Measurements from ENCODE around the gene KCNQ5. TPM values are rescaled to one million over a fixed set of nuclear protein-coding genes. Genes with fewer than 3 reads are reported as not detected.

Gene KCNQ5
- total and polyA plus RNA-seq, 10 of the 15 experiments (the other 5 are each of a cell fraction or from before 2014, with no cell fraction given): 0.60 to 16.2 (median 3.2) TPM

DNA sequence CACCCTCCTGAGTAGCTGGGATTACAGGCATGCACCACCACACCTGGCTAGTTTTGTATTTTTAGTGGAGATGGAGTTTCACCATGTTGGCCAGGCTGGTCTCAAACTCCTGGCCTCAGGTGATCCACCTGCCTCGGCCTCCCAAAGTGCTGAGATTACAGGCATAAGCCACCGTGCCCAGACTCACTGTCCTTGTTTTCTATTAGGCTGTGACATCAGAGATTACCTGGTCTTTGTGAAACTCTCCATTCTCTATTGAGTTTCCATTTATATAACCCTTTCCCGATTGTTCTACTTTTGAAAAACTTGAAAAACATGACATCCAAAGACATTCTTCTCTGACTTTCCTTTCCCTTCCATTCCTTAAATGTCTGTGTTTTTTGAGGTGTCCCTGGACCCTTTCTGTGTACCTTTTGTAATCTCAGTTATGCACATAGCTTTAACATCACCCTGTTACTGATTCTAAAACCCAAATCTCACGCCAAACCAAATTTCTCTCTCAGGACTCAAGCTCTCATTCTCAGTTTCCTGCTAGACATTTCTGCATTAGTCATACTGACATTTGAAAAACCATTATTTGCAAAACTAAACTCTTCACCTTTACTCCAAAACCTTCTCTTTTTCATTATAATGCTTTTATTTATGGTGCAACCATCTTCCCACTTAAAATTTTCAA is 466.4 kb downstream of the KCNQ5 start:
- intact Hi-C loops (cut with micrococcal nuclease; ENCODE audit: unreplicated experiment): no loop called here
- H3K4me3 ChIP-seq: no peak overlapping the region
- ChIA-PET RAD21 (ENCODE audit: unreplicated experiment) (interaction anchor here (0.9 kb wide), 1 partner anchor 349 kb away, joined by 3 read pairs; no protein-coding TSS in a partner anchor), SMC1A (ENCODE audit: uncharacterized antibody, unreplicated experiment) (interaction anchor here (0.9 to 1.6 kb wide), 3 partner anchors 9 to 449 kb away, joined by 3 to 6 read pairs (median 3); no protein-coding TSS in a partner anchor), CTCF (interaction anchor here (0.6 kb wide), 1 partner anchor 446 kb away, joined by 3 read pairs; no protein-coding TSS in a partner anchor), POLR2A (no interaction called here)
- H3K27ac ChIP-seq (ENCODE audit: control insufficient read depth, insufficient read depth): no peak overlapping the region; the same call in 1 of the 2 replicates
- no peaks in the 10 kb centered on the region for H3K27me3 ChIP-seq (replicated peaks in 1 of 2; ENCODE audit: control insufficient read depth in 2 of 2, insufficient read depth in 2 of 2, low read length in 1 of 2)
- no peaks in the 10 kb centered on the region for H4K20me1 ChIP-seq (ENCODE audit: control insufficient read depth, insufficient read depth)
- H3K79me2 ChIP-seq (ENCODE audit: control insufficient read depth, insufficient read depth, low read length): no peaks in the 10 kb centered on the region
- no peak overlapping the region for H3K9ac ChIP-seq (ENCODE audit: control insufficient read depth, insufficient read depth, low read length)
- H3K4me2 ChIP-seq (ENCODE audit: control insufficient read depth, insufficient read depth): peak overlapping the region; percentile 47
- in situ Hi-C loops (cut with MboI): no loop called here
- FAIRE-seq (peak; percentile 82), DNase-seq (ENCODE audit: low read depth, low spot score) (peak; percentile 45), ATAC-seq (peak; percentile 83)
- H3K36me3 ChIP-seq (ENCODE audit: control insufficient read depth in 2 of 2, insufficient read depth in 2 of 2, low read length in 1 of 2): no peaks in the 10 kb centered on the region; a peak in 1 of 4 replicates
- no peak overlapping the region for H2AFZ ChIP-seq (ENCODE audit: control insufficient read depth, low read depth, low read length)
- 13% methylated on average over 4 of the region's 4 CpGs for WGBS (ENCODE audit: insufficient coverage, insufficient replicate concordance, low lambda C conversion rate, missing lambda C conversion rate)
- BruUV-seq (replicated peaks): no TSS peak
- no peaks in the 10 kb centered on the region; the same call in 2 of the 3 replicates for H3K9me3 ChIP-seq (replicated peaks; ENCODE audit: control insufficient read depth, insufficient read depth, low read length)
- peaks cover 6% of the 10 kb centered on the region for H3K4me1 ChIP-seq (ENCODE audit: control insufficient read depth, insufficient read depth, low read length)
- no peak for TF ChIP-seq MXI1 (IDR thresholded peaks at IDR 0.05; ENCODE audit: low read depth, low read length)
- no peak for TF ChIP-seq PAX5 (IDR thresholded peaks at IDR 0.05; ENCODE audit: borderline replicate concordance, low read depth, low read length)
- TF ChIP-seq CREB1 (IDR thresholded peaks at IDR 0.05; ENCODE audit: low read depth): no peak
- TF ChIP-seq CHD2 (IDR thresholded peaks at IDR 0.05; ENCODE audit: borderline replicate concordance, low read depth, low read length): no peak
- no peak for TF ChIP-seq PML (IDR thresholded peaks at IDR 0.05; ENCODE audit: low read length)
- no peak for TF ChIP-seq SMAD1 (IDR thresholded peaks at IDR 0.05; ENCODE audit: low read depth, partially characterized antibody)
- TF ChIP-seq, protein P1, sequence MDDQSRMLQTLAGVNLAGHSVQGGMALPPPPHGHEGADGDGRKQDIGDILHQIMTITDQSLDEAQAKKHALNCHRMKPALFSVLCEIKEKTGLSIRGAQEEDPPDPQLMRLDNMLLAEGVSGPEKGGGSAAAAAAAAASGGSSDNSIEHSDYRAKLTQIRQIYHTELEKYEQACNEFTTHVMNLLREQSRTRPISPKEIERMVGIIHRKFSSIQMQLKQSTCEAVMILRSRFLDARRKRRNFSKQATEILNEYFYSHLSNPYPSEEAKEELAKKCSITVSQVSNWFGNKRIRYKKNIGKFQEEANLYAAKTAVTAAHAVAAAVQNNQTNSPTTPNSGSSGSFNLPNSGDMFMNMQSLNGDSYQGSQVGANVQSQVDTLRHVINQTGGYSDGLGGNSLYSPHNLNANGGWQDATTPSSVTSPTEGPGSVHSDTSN (IDR thresholded peaks at IDR 0.05; ENCODE audit: insufficient replicate concordance, low read depth, low read length): no peak
- peak; percentile 82 for TF ChIP-seq SKIL (IDR thresholded peaks at IDR 0.05; ENCODE audit: low read depth, poor library complexity, severe bottlenecking)
- TF ChIP-seq SMAD5 (IDR thresholded peaks at IDR 0.05; ENCODE audit: low read depth): no peak
- TF ChIP-seq IRF3 (IDR thresholded peaks at IDR 0.05): no peak
- 0 out of 2 replicates have a peak, but pooled peaks have one; percentile 21 for TF ChIP-seq JUNB (IDR thresholded peaks at IDR 0.05)
- TF ChIP-seq SRF (IDR thresholded peaks at IDR 0.05; ENCODE audit: low read depth in 2 of 2, low read length in 2 of 2): no peak
- TF ChIP-seq TARDBP (IDR thresholded peaks at IDR 0.05; ENCODE audit: borderline replicate concordance): no peak
- no peak for TF ChIP-seq PRDM15 (CRISPR knock-in tag; IDR thresholded peaks at IDR 0.05)
- no peak for TF ChIP-seq POLR2AphosphoS5 (IDR thresholded peaks at IDR 0.05; ENCODE audit: low read length)

Data from GM12878 (cell line).